Nucleus accumbens (tissue), 56 donors: ENCODE data around the gene ATCAY.
"Not testable (repeated sequence)": the region's sequence is repeated elsewhere in the genome, so short reads cannot be mapped to it uniquely, and the experiment has no call there.

Experiments
- DNase-seq, 56 donors: peaks; one replicate each; lab custom pipeline; 2025; lab: John Stamatoyannopoulos, UW

ATCAY gene

GRCh38 chr19:3897936-3898335 is 17.5 kb downstream of the ATCAY start:
- no peak for DNase-seq

- no peak for DNase-seq
Observed at GRCh38 chr19:3898426-3898825, 17.9 kb downstream of the ATCAY start.

DNA sequence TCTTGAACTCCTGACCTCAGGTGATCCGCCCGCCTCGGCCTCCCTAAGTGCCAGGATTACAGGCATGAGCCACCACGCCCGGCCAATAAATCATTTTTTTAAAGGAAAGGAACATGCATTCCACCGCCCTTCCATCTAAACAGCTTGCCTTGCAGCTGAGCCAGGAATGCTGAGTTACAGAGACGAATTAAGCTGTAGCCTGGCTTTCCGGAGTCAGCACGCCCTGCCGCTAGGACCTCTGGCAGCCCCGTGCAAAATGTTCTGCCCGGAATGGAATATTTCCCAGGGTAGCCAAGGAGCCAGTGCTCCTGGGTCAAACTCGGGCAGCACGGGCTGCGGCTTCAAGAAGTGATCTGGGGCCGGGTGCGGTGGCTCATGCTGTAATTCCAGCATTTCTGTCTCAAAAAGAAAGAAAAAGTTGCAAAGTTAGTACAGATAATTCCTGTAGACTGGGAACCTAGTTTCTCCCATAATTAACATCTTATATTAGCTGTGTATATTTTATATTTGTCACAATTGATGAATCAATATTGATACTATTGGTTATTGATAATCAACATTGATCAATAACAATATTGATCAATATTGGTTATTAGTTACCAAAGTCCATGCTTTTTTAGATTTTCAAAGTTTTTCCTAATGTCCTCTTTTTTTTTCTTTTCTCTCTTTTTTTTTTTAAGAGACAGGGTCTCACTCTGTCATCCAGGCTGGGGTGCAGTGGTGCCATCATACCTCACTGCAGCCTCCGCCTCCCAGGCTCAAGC is 19.2 kb downstream of the ATCAY start:
- no peak for DNase-seq

DNA sequence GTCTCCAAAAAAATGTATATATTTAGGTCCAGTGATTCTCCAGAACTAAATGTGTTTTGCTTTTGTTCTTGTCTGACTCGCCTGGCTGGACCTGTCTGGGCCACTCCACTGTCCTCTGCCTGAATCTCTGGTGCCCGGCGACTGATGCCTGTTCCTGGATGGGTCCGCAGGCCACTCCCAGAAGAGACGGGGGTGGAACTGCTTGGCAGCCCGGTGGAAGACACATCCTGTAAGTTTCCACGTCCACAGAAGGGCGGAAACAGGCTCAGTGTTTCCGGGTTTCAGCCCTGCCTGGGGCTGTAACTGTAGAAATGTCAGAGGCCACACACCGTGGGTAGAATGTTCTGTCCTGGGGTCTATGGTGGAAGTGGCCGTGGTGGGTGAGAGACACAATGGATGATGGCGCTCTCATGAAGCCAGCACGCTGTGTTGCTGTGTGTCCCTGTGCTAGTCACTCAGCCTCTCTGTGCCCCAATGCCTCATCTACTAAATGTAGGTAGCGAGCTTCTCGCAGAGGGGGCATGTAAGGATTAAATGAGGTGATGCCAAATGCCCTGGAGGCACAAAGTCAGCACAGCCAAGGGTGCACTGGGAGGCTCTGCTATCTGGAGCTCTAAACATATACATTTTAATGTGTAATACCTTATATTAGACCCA is 22.0 kb downstream of the ATCAY start:
- no peak for DNase-seq

DNA sequence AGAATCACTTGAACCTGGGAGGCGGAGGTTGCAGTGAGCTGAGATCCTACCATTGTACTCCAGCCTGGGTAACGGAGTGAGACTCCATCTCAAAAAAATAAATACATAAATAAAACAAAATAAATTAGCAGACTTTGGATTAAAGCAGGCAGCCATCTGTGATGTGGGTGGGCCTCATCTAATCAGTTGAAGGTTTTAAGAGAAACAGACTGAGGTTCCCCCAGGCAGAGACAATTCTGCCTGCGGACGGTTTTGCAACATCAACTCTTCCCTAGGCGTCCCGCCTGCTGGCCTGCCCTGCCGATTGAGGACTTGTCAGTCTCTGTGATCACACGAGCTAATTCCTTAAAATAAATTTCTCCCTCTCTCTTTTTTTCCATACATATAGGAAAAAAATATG is 23.7 kb downstream of the ATCAY start:
- no peak for DNase-seq

DNA sequence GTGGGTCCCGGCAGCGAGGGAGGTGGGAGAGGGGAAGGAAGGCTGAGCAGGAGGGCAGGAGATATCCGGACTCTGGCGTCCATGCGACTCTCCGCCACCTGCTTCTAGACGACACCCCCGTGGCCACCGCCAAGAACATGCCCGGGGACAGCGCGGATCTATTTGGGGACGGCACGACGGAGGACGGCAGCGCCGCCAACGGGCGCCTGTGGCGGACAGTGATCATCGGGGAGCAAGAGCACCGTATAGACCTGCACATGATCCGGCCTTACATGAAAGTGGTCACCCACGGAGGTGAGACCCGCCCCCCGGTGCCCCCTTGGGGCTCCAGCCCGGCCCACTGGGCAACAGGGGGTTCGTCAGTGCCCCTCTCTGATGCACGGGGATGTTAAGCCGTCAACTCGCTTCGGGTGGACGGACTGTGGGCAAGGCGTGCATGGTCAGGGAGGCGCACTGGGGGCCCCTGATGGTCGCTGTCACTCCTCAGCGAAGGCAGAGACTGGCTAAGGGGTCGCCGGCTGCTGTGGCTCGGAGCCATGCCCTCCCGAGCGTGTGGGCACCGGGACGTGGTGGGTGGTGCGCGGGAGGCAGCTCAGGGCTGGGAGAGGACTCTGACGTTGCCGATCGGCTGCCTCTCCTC is 27.3 kb downstream of the ATCAY start:
- no peak for DNase-seq

DNA sequence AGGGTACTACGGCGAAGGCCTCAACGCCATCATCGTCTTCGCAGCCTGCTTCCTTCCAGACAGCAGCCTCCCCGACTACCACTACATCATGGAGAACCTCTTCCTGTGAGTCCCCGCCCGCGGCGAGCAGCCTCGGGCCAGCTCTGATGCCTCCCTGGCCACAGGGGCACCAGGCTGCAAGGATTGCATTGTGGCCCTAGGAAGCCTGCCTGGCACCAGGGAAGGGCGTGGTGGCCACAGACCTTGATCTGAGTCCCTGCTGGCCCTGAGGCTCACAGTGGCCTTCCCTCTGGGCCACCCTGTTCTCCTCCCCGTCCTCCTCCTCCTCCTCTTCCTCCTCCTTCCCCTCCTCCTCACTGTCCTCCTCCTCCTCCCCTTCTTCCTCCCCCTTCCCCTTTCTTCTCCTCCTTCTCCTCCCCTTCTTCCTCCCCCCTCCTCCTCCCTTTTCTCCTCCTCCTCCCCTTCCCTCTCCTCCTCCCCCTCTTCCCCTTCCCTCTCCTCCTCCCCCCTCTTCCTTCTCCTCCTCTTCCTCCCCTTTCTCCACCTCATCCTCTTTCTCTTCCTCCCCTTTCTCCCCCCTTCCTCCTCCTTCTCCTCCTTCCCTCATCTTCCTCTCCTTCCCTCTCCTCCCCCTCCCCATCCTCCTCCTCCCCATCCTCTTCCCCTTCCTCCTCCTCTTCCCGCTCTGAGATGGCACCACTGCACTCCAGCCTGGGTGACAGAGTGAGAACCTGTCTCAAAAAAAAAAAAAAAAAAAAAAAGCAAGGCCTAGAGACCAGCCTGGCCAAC is 28.0 kb downstream of the ATCAY start:
- DNase-seq: no peak

GRCh38 chr19:3910105-3910504 is 29.6 kb downstream of the ATCAY start:
- DNase-seq: no peak

GRCh38 chr19:3914199-3914598 is 33.7 kb downstream of the ATCAY start:
- no peak for DNase-seq

DNA sequence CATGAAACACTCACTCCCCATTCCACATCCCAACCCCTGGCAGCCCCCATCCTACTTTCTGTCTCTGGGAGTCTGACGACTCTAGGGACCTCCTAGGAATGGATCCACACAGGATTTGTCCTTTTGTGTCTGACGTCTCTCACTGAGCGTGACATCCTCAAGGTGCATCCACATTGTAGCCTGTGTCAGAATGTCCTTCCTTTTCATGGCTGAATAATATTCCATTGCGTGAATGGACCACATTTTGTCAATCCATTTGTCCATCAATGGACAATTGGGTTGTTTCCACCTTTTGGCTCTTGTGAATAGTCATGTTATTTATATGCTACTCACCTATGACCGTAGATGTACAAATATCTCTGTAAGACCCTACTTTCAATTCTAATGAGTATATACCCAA is 35.5 kb downstream of the ATCAY start:
- no peak for DNase-seq

DNA sequence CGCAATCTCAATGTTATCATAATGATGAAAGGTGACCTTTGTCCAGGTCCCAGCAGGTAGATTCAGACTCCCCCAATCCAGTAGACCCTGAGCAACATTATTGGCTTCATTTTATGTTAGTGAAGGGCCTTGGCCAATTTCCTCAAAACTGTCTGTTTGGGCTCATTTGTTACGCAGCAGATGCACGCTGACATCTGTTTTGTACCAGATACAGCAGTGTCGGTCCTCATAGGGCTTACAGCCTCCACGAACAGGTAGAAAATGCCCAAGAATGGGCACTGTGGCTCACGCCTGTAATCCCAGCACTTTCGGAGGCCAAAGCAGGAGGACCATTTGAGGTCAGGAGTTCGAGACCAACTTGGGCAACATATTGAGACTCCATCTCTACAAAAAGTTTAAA is 39.3 kb downstream of the ATCAY start:
- no peak for DNase-seq

DNA sequence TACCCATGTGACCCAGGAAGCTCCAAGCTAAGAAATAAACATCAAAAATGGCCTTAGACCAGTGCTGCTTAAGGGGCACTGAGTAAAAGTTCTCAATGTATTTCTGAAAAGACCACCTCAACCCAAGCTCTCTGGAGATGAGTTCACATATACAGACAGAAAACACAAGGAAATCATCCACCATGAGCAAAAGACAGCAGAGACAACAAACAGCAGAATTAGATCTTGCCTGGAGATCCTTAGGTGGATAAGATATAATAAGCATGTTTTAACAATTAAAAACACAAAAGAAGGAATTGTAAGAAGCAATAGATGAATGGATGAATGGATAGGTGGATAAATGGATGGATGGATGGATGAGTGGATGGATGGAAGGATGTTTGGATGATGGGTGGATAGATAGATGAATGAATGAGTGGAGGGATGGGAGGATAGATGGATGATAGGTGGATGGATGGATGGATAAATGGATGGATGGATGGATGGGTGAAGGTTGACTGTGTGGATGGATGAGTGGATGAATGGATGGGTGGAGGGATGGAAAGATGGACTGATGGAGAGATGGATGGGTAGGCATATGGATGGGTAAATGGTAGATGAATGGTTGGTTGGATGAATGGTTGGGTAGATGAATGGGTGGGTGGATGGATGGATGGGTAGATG is 42.7 kb downstream of the ATCAY start:
- no peak for DNase-seq

DNA sequence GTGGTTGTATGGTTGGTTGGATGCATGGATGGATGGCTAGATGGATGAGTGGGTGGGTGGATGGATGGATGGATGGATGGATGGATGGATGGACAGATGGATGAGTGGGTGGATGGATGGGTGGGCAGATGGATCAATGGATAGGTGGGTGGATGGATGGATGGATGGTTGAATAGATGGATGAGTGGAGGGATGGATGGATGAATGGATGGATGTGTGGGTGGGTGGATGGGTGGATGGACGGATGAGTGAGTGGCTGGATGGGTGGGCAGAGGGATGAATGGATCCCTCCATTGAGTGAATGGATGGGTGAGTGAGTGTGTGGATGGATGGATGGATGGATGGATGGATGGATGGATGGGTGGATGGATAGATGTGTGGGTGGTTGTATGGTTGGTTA is 43.4 kb downstream of the ATCAY start:
- DNase-seq: no peak

DNA sequence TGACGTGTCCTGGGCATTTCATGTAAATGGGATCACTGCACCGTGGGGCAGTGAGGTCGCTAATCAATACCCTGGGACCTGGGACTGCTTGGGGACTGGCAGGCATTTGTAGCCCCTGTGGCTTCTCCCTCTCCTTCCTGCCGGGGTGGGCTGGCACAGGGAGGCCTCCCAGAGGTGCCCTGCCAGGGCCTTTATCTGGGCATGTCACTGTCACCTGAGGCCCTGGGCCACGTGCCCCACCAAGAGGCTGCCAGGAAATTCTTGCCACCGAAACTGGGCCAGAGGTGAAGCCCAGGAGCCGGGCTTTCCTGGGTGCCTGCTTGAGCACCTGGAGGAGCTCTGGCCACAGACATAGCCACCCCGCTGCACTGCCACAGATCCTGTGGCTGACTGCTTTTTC is 50.6 kb downstream of the ATCAY start:
- DNase-seq: no peak

GRCh38 chr19:3932931-3933810 is 52.7 kb downstream of the ATCAY start, which contains the start of gene NMRK2:
NMRK2 (plus strand) TSS chr19:3933069; CDS start chr19:3933672, 603 bp downstream.
- DNase-seq: peak in 1 of 56 donors; percentile 57

GRCh38 chr19:3936506-3937442 is 56.3 kb downstream of the ATCAY start:
- DNase-seq: no peak

GRCh38 chr19:3938300-3938950 is 57.9 kb downstream of the ATCAY start:
- not testable (repeated sequence) for DNase-seq
